ENCODE results near the gene PEX26. TPM values are rescaled to one million over a fixed set of nuclear protein-coding genes. Genes with fewer than 3 reads are reported as not detected.

The PEX26 gene
- total and polyA plus RNA-seq, 2 donors (not counting 3 experiments of a cell fraction or from before 2014, with no cell fraction given) = 25.6 to 44.4 TPM

GRCh38 chr22:18059991-18060390 is 17.8 kb upstream of the PEX26 start:
- Histone ChIP-seq H3K9me1 (replicated peaks; ENCODE audit: control insufficient read depth, extremely low read depth, insufficient read depth, low read length) (no peaks in the 10 kb centered on the region), H3K4me1 (ENCODE audit: control insufficient read depth, extremely low read depth, insufficient read depth, low read length) (peaks cover 16% of the 10 kb centered on the region), H3K9ac (replicated peaks; ENCODE audit: extremely low read depth, insufficient read depth, low read length) (no peak overlapping the region), H3K4me3 (replicated peaks in 1 of 3; ENCODE audit: insufficient read depth in 1 of 3, low read depth in 1 of 3, low read length in 3 of 3) (no peak overlapping the region), H4K20me1 (replicated peaks; ENCODE audit: control insufficient read depth, extremely low read depth, insufficient read depth, low read length) (no peaks in the 10 kb centered on the region), H3K79me2 (ENCODE audit: control insufficient read depth, insufficient read depth, low read length) (no peaks in the 10 kb centered on the region), H3K36me3 (ENCODE audit: control insufficient read depth in 2 of 2, extremely low read depth in 1 of 2, insufficient read depth in 2 of 2, low read length in 2 of 2) (no peaks in the 10 kb centered on the region), H3K4me2 (ENCODE audit: insufficient read depth, low read length) (no peak overlapping the region), H2AFZ (ENCODE audit: low read depth, low read length) (no peak overlapping the region), H3K27me3 (ENCODE audit: control insufficient read depth in 2 of 2, insufficient read depth in 2 of 2, low read length in 2 of 2) (peaks cover 0 to 2% of the 10 kb centered on the region in 2 experiments), H3K9me3 (replicated peaks; ENCODE audit: control insufficient read depth, insufficient read depth, low read length) (no peaks in the 10 kb centered on the region), H3K27ac (ENCODE audit: insufficient read depth, low read depth, low read length) (no peak overlapping the region)
- POLR2A ChIA-PET = no interaction called here
- dilution Hi-C loops (cut with MboI; ENCODE audit: extremely low pct_ligation_motif_present, low sequenced_read_pairs) = no loop called here
- FAIRE-seq (no peak), DNase-seq (ENCODE audit: low read depth, low spot score) (no peak)
- TF ChIP-seq POLR2A (IDR thresholded peaks at IDR 0.05; ENCODE audit: low read depth, low read length) = no peak
- no peak for TF ChIP-seq FOS (IDR thresholded peaks at IDR 0.05; ENCODE audit: borderline replicate concordance, insufficient read depth, low read length)
- TF ChIP-seq JUN (IDR thresholded peaks at IDR 0.05; ENCODE audit: borderline replicate concordance, insufficient read depth, insufficient read length, low read depth) = no peak
- no peak for TF ChIP-seq MYC (IDR thresholded peaks at IDR 0.05; ENCODE audit: low read depth, low read length)
- TF ChIP-seq MAX (IDR thresholded peaks at IDR 0.05; ENCODE audit: insufficient read depth, insufficient read length) = no peak
- TF ChIP-seq GATA2 (IDR thresholded peaks at IDR 0.05; ENCODE audit: insufficient read depth, insufficient read length, low read depth, low read length) = no peak
- TF ChIP-seq POLR2AphosphoS5 (IDR thresholded peaks at IDR 0.05; ENCODE audit: insufficient read depth, low read depth, low read length) = no peak
- TF ChIP-seq CTCF (IDR thresholded peaks at IDR 0.05; ENCODE audit: extremely low read depth in 1 of 2, insufficient read depth in 1 of 2, low read depth in 1 of 2, low read length in 2 of 2) = no peak
- TF ChIP-seq EZH2 (IDR thresholded peaks at IDR 0.05; ENCODE audit: borderline replicate concordance, low read depth, low read length, severe bottlenecking) = no peak
- CTCF ChIA-PET = no interaction called here
- no TSS peak for BruUV-seq (replicated peaks)
- intact Hi-C loops (cut with micrococcal nuclease) = no loop called here

All from endothelial cell of umbilical vein (primary cell).